IPS-18a (cell line): ENCODE data around the gene NOS1.
"Not testable (repeated sequence)": the region's sequence is repeated elsewhere in the genome, so short reads cannot be mapped to it uniquely, and the experiment has no call there.

Experiments
- H3K27ac ChIP-seq: one replicate; pipeline ENCODE4 v1.5.1; 2013; ENCODE audit warnings: low read length
- H3K27me3 ChIP-seq: one replicate; pipeline ENCODE4 v1.6.1; 2013; ENCODE audit warnings: mild to moderate bottlenecking, low read length; ENCODE audit not compliant: control insufficient read depth, insufficient read depth
- H3K36me3 ChIP-seq: one replicate; pipeline ENCODE4 v1.6.1; 2013; ENCODE audit warnings: low read depth, low read length; ENCODE audit not compliant: control insufficient read depth
- H3K4me1 ChIP-seq: one replicate; pipeline ENCODE4 v1.6.1; 2013; ENCODE audit warnings: low read depth, low read length; ENCODE audit not compliant: control insufficient read depth
- H3K4me3 ChIP-seq: one replicate; pipeline ENCODE4 v1.5.1; 2013; ENCODE audit warnings: low read length
- H3K9ac ChIP-seq: one replicate; pipeline ENCODE4 v1.6.1; 2013; ENCODE audit warnings: mild to moderate bottlenecking, low read length, moderate library complexity
- H3K9me3 ChIP-seq: one replicate; pipeline ENCODE4 v1.6.1; 2013; ENCODE audit warnings: low read depth, low read length; ENCODE audit not compliant: control insufficient read depth

NOS1 gene

DNA sequence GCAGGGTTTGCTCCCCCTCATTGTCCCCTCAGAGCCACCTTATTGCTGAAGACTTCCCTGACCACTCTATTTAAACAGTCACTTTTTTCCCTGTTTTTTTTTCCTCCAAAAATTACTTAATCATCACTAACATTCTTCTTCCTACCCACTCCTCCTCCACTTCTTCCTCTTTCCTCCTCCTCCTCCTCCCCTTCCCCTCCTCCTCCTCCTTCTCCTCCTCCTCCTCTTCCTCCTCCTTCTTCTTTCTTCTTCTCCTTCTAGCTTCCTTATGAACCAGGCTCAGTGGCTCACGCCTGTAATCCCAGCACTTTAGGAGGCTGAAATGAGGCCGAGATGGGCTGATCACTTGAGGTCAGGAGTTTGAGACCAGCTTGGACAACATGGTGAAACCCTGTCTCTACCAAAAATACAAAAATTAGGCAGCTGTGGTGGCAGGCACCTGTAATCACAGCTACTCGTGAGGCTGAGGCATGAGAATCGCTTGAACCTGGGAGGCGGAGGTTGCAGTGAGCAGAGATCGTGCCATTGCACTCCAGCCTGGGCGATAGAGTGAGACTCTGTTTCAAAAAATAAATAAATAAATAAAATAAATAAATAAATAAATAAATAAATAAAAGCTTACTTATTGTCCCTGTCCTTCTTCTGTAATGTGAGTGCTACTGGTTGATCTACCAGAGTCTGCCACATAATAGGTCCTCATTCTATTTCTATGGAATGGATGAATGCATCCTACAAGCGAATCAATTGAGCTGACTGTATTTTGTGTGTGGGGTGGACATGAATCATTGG is 161.3 kb downstream of the NOS1 start:
- not testable (repeated sequence) for H3K4me1 ChIP-seq, H3K36me3 ChIP-seq, H3K9me3 ChIP-seq

DNA sequence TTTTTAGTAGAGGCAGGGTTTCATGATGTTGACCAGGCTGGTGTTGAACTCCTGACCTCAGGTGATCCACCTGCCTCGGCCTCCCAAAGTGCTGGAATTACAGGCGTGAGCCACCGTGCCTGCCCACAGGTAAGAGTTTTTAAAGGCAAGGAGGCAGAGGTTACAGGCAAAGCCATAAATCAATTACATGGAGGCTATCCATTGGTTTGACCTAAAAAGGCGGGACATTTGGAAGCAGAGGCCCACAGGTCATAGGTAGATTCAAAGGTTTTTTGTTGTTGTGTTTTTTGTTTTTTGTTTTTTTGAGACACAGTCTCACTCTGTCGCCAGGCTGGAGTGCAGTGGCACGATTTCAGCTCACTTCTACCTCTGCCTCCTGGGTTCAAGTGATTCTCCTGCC is 165.1 kb downstream of the NOS1 start:
- not testable (repeated sequence) for H3K9ac ChIP-seq, H3K4me3 ChIP-seq, H3K27me3 ChIP-seq, H3K27ac ChIP-seq, H3K4me1 ChIP-seq, H3K36me3 ChIP-seq, H3K9me3 ChIP-seq

More for the DNA sequence above, 161.3 kb downstream of the NOS1 start:
- not testable (repeated sequence) for H3K27ac ChIP-seq, H3K4me3 ChIP-seq, H3K27me3 ChIP-seq, H3K9ac ChIP-seq

- not testable (repeated sequence) for H3K9ac ChIP-seq, H3K4me3 ChIP-seq, H3K9me3 ChIP-seq, H3K27me3 ChIP-seq, H3K36me3 ChIP-seq, H3K27ac ChIP-seq, H3K4me1 ChIP-seq
Observed at GRCh38 chr12:117195027-117195426, 166.4 kb downstream of the NOS1 start.

GRCh38 chr12:117193903-117194302 is 167.5 kb downstream of the NOS1 start:
- Histone ChIP-seq H3K9me3 (no peaks in the 10 kb centered on the region), H3K27ac (no peak overlapping the region), H3K27me3 (peaks cover 9% of the 10 kb centered on the region), H3K4me1 (peaks cover 5% of the 10 kb centered on the region), H3K9ac (no peak overlapping the region), H3K36me3 (no peaks in the 10 kb centered on the region), H3K4me3 (no peak overlapping the region)

- H3K4me1 ChIP-seq, H3K27ac ChIP-seq, H3K27me3 ChIP-seq, H3K9ac ChIP-seq, H3K9me3 ChIP-seq, H3K36me3 ChIP-seq, H3K4me3 ChIP-seq: not testable (repeated sequence)
Observed at GRCh38 chr12:117192581-117192980, 168.8 kb downstream of the NOS1 start.

DNA sequence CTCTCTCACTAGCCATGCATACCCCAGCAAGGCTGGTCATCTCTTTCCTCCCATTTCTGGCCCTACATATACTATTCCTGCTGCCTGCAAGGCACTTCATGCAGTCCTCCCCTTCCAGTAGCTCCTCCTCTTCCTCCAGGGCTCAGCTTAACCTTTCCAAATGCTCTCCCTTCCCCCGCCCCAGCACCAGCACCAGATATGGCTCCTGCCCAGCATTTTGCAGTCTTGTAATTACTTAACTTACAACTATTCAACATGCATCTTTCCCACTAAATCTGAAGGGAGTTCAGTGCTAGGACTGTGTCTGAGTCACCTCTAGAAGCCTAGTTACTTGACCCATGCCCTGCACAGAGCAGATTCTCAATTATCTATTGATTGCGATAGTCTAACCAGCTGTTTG is 169.4 kb downstream of the NOS1 start:
- no peak overlapping the region for H3K9ac ChIP-seq
- no peak overlapping the region for H3K27ac ChIP-seq
- H3K27me3 ChIP-seq, result peaks cover 9% of the 10 kb centered on the region
- no peaks in the 10 kb centered on the region for H3K9me3 ChIP-seq
- H3K36me3 ChIP-seq, result peaks cover 5% of the 10 kb centered on the region
- H3K4me1 ChIP-seq, result peaks cover 9% of the 10 kb centered on the region
- no peak overlapping the region for H3K4me3 ChIP-seq

DNA sequence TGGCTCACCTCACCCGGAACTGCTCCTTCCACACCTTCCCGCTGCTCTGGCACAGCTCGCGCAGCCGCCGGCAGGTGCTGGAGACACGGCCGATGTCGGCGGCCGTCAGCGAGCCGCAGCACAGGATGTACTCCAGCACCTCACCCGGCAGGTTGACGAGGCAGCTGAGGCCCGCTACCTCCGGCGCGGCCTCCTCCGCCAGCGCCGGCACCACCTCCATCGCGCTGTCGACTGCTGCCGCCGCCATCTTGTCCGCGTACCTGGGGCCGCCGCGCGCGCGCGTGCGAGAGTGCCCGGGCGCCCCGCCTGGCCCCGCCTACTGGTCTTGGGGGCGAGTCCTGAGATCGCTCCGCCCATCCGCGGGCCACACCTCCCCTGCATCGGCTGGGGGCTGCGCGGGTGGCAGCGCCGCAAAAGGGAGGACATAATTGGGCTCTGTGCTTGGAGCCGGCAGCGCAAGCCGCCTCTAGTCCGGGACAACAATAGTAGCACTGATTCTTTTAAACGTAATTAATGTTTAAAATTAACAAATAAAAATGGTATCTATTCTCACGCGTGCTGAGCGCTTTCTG is 171.1 kb downstream of the NOS1 start, which contains the start of gene FBXO21:
Gene FBXO21 (minus strand): TSS at position 261 of the 572 bp plus-strand sequence. CDS start 14 bp downstream, at position 247.
- no peaks in the 10 kb centered on the region for H3K9me3 ChIP-seq
- no peak within 1 kb of the TSS for H3K27ac ChIP-seq
- H3K4me1 ChIP-seq, result peaks cover 9% of the 10 kb centered on the region

DNA sequence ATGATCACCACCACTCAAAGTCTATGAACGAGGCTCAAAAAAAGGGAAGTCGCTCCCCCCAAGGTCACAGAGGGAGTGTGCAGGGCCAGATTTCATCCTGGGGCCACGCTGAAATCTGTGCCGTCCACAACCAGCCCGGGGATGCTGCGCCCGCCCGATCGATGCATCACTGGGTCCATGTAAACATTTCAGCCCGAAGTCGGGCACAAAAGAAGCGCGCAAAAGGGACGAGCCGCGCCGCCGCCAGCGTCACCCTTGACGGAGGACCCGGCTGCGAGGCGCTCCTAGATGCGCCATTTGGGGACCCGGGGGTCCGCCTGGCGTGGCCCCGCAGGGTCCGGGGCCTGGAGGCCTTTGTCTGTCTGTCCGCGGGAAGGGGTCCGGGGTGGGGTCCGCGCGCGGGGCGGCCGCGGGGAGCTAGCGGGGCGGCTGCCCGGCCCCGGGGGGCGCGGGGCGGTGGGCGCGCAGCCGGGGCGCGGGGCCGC is 171.7 kb downstream of the NOS1 start:
- Histone ChIP-seq H3K4me3 (peak overlapping the region; percentile 91), H3K36me3 (peaks cover 21% of the 10 kb centered on the region), H3K9ac (peak overlapping the region; percentile 74), H3K9me3 (no peaks in the 10 kb centered on the region), H3K27me3 (peaks cover 9% of the 10 kb centered on the region), H3K4me1 (peaks cover 9% of the 10 kb centered on the region), H3K27ac (no peak overlapping the region)

More for the DNA sequence above, 171.1 kb downstream of the NOS1 start, which contains the start of gene FBXO21:
- H3K4me3 ChIP-seq, result peak within 1 kb of the TSS; percentile 91
- H3K36me3 ChIP-seq, result peaks cover 16% of the 10 kb centered on the region
- peak within 1 kb of the TSS; percentile 74 for H3K9ac ChIP-seq
- peaks cover 9% of the 10 kb centered on the region for H3K27me3 ChIP-seq

DNA sequence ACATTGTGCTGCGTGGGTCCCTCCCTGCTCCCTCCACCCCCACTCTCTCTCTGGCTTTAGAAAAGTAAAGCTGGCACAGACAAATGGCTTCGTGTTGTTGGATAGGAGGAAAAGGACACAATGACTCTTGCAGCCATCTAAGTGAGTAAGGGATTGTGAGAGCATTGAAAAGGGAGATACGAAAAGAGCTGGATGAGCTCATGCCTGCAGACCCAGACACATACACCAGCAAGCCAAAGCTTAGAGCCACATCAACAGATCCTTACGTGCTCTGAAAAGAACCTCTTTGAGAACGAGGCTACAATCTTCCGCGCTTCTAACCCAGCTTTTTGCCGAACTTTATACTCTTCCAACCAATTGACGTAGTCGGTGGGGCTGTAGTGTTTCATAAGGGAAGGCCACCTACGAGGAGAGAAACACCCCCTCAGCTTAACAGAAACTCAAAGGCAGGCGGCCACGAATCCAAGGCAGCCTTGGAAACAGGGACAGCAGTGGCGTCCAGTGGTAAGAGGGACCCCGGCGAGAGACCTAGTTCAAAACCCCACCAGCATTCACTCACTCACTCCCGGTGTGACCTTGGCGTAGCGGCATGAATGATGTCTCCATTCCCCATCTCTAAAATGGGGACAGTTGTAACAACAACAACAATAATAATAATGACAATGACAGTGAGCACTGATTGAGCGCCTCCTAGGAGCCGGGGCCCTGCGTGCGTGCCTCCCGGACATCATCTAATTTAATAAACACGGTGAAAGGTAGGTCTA is 172.3 kb downstream of the NOS1 start:
- H3K4me1 ChIP-seq, result peaks cover 9% of the 10 kb centered on the region
- no peak overlapping the region for H3K27ac ChIP-seq
- peaks cover 27% of the 10 kb centered on the region for H3K36me3 ChIP-seq
- H3K9me3 ChIP-seq, result no peaks in the 10 kb centered on the region
- peaks cover 9% of the 10 kb centered on the region for H3K27me3 ChIP-seq
- peak overlapping the region; percentile 74 for H3K9ac ChIP-seq
- H3K4me3 ChIP-seq, result peak overlapping the region; percentile 91

DNA sequence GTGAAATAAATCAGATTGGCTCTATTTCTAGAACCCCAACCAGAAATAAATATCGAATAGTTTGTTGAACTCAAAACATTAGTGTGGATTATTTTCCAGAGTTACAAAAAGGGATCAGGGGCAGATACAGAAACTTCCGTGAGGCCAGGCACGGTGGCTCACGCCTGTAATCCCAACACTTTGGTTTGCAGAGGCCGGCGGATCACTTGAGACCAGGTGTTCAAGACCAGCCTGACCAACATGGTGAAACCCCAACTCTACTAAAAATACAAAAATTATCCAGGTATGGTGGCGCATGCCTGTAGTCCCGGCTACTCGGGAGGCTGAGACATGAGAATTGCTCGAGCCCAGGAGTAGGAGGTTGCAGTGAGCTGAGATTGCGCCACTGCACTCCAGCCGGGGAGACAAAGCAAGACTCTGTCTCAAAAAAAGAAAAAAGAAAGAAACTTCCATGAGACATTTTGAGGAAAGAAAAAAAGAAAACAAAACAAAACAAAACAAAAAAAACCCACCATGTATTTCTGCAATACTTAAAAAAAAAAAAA is 173.2 kb downstream of the NOS1 start:
- Histone ChIP-seq H3K36me3 (peaks cover 36% of the 10 kb centered on the region), H3K9me3 (no peaks in the 10 kb centered on the region), H3K4me1 (peaks cover 9% of the 10 kb centered on the region), H3K27ac (no peak overlapping the region), H3K27me3 (peaks cover 9% of the 10 kb centered on the region), H3K9ac (no peak overlapping the region), H3K4me3 (peak overlapping the region; percentile 91)

- H3K36me3 ChIP-seq, result peaks cover 37% of the 10 kb centered on the region
- H3K9ac ChIP-seq, result no peak overlapping the region
Observed at GRCh38 chr12:117187421-117187820, 174.0 kb downstream of the NOS1 start.

More at GRCh38 chr12:117187421-117187820, 174.0 kb downstream of the NOS1 start:
- Histone ChIP-seq H3K9me3 (no peaks in the 10 kb centered on the region), H3K27me3 (peaks cover 9% of the 10 kb centered on the region), H3K4me1 (peaks cover 9% of the 10 kb centered on the region), H3K27ac (no peak overlapping the region), H3K4me3 (no peak overlapping the region)
